Cardiac fibroblast (primary cell): ENCODE results near the gene A1BG.
A peak's percentile ranks its signal among the peaks of the same experiment; 100 is the strongest.
"Not testable (repeated sequence)": the region's sequence is repeated elsewhere in the genome, so short reads cannot be mapped to it uniquely, and the experiment has no call there.

Source experiments
- DNase-seq, 2 donors: peaks; one replicate each; pipeline versions ENCODE4 v3.0.0 to v3.0.0-alpha.2; 2010; ENCODE audit warnings: low read depth in 2 of 2
- H3K4me3 ChIP-seq, 2 donors: replicated peaks in 1 of 2; 1 replicate in 1 of 2; 2 replicates in 1 of 2; pipeline ENCODE4 v1.5.1; 2011; ENCODE audit warnings: low read depth in 2 of 2, low read length in 2 of 2, mild to moderate bottlenecking in 2 of 2, moderate library complexity in 1 of 2
- CTCF ChIP-seq: IDR thresholded peaks from one replicate; pipeline ENCODE4 v1.5.1; 2011; ENCODE audit warnings: low read depth, mild to moderate bottlenecking, low read length, inconsistent platforms

A1BG gene

GRCh38 chr19:58349590-58349989, 3.7 kb downstream of the A1BG start:
- no peak for TF ChIP-seq CTCF
- DNase-seq: no peak
- H3K4me3 ChIP-seq: no peak overlapping the region

DNA sequence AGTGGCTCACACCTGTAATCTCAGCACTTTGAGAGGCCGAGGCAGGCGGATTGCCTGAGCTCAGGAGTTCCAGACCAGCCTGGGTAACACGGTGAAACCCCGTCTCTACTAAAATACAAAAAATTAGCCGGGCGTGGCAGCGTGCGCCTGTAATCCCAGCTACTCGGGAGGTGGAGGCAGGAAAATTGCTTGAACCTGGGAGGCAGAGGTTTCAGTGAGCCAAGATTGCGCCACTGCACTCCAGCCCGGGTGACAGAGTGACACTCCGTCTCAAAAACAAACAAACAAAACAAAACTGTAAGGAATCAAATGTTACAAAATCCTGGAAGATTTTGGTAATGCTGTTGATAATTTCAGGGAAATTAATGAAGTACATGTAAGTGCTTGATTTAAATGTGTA, 5.2 kb downstream of the A1BG start:
- not testable (repeated sequence) for DNase-seq
- peak overlapping the region; percentile 65 to 67 for H3K4me3 ChIP-seq

- H3K4me3 ChIP-seq: peak overlapping the region; percentile 65 to 67
- no peak for TF ChIP-seq CTCF
- peak; percentile 66 to 73 for DNase-seq
Observed at GRCh38 chr19:58346961-58347929, 6.0 kb downstream of the A1BG start.

DNA sequence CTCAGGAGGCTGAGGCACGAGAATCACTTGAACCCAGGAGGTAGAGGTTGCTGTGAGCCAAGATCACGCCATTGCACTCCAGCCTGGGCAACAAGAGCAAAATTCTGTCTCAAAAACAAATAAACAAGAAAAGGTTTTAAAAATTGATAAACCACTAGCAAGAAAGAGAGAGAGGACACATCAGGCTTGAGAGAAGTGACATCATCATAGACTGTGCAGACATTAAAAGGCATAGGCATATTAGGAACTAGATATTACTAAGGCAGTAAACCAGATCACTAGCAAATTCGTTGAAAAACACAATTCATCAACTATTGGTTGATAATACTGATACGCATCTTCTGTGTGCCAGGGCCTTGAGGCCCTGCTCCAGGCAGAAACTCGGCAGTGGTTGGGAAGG, 7.7 kb downstream of the A1BG start:
- TF ChIP-seq CTCF: no peak
- H3K4me3 ChIP-seq: no peak overlapping the region
- no peak for DNase-seq

GRCh38 chr19:58338825-58339558, 14.3 kb downstream of the A1BG start:
- no peak overlapping the region for H3K4me3 ChIP-seq
- TF ChIP-seq CTCF: no peak
- DNase-seq: peak in 1 of 2 donors; percentile 22

- no peak for TF ChIP-seq CTCF
- no peak for DNase-seq
- no peak overlapping the region for H3K4me3 ChIP-seq
Observed at GRCh38 chr19:58338336-58338735, 15.0 kb downstream of the A1BG start.

GRCh38 chr19:58336820-58337219, 16.5 kb downstream of the A1BG start:
- no peak overlapping the region for H3K4me3 ChIP-seq
- DNase-seq: no peak
- no peak for TF ChIP-seq CTCF
